NCI-H2227 (cell line): Measurements from ENCODE around the gene TIMP2.
"Not testable (repeated sequence)": the region's sequence is repeated elsewhere in the genome, so short reads cannot be mapped to it uniquely, and the experiment has no call there.

Experiments
- DNase-seq: peaks from one replicate; lab custom pipeline; 2025; ENCODE audit not compliant: unreplicated experiment; lab: John Stamatoyannopoulos, UW

The TIMP2 gene

DNA sequence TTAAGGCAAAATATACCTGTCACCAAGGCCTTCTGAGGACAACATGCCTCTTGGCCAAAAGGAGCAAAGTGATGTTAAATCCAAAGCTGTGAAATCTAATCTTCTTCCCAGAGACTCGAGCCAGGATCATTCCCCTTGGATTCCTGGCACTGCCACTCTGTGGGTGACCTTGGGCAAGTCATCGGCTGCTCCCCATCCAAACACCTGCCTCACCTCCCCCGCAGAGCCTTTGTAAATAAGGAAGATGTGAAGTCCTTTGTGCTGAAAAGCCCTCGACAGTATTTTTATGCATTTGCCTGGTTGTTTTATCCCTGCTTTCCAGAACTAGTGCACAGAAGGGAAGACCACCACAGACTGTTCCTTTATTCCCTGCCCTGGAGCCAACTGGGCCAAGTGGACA is 16.8 kb downstream of the TIMP2 start:
- no peak for DNase-seq

DNA sequence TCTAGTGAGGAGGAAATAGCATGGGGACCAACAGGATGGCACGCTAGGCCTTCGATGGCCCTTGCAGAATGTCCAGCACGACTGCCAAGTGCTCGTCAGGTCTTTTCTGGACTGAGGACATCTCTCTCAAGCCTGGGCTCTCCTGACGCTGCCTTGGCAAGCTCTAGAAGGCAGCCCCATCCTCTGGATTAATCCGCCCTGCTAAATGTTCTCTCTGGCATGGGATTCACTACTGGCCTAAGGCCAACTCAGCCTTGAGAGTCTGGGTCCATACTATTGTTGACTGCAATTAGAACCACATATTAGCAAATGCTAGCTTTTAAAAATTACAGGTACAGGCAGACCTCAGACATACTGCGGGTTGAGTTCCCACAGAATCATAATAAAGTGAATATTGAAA is 19.6 kb downstream of the TIMP2 start:
- no peak for DNase-seq

DNA sequence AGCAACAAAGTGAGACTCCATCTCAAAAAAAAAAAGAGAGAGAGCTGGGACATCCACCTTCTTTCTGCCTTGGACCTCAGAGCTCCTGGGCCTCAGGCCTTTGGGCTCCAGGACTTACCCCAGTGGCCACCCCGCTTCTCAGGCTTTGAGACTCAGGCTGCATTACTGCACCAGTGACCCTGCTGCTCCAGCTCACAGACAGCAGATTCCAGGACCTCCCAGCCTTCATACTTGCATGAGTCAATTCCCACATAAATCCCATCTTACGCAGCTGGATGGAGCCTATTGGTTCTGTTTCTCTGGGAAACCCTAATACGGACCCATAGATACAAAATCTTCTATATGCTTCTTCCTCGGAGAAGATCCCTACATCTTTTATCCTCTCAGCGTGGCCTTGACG is 20.1 kb downstream of the TIMP2 start:
- DNase-seq: no peak

DNA sequence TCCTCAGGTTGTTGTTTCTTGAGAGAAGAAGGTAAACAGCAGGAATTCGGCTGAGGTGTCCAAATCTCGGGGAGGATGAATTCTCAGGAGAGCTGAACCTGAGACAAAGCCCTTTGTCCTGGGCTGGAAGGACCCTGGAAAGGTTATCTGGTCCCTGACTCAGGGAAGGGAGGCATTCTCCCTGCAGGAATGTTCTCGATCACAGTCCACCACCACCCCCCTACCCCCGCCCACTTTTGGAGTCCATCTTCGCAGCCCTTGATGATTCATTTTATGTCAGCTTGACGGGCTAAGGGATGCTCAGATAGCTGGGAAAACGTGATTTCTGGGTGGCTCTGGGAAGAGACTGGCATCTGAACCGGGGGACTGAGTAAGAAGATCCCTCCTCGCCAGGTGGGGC is 20.8 kb downstream of the TIMP2 start:
- no peak for DNase-seq

DNA sequence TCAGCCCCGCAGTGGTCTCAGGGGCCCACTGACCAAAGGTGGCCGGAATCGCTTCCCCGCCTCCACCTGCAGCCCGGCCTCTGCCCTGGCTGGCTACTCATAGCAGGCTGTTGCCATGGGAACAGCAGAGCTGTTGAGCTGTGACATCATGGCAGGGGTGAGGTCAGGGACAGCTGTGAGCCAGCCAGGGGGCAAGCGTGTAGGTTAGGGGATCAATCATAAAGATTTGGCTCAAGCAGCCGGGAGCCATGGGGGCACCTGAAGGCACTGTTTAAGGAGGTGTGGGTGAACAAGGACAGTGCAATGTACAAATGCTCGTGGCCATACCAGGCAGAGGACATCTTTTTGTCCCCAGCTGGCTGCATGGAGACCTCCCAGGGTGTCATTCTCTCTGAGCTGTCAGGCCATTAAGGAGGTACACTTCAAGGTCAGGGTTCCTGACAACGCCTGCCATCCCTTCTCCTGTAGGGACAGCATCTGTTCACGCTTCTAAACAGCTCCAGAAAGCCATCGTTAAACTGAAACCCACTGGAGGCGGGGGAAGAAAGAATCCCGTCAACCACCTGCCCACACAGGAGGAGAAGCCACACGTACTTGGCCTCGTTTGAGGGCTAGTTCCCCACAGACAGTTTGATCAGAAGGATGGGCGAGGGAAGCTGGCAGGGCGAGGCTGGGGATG is 21.9 kb downstream of the TIMP2 start, which contains the start of gene CEP295NL:
CEP295NL (minus strand) TSS at position 101 of the 679 bp plus-strand sequence. CDS start 1,373 bp downstream, outside the sequence.
- DNase-seq: peak; percentile 71

DNA sequence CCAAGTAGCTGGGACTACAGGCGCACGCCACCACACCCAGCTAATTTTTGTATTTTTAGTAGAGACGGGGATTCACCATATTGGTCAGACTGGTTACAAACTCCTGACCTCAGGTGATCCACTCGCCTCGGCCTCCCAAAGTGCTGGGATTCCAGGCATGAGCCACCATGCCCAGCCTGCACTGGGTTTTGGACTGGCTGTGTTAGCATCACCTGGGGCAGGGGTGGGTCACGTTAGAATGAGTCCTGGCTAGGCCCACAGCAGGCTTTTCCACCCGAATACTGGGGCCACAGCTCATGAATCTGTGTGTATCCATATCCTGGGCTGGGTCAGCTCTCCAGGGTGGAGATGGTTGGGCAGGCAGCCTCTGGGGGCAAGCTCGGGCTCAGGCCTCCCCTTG is 23.0 kb downstream of the TIMP2 start:
- DNase-seq: not testable (repeated sequence)

DNA sequence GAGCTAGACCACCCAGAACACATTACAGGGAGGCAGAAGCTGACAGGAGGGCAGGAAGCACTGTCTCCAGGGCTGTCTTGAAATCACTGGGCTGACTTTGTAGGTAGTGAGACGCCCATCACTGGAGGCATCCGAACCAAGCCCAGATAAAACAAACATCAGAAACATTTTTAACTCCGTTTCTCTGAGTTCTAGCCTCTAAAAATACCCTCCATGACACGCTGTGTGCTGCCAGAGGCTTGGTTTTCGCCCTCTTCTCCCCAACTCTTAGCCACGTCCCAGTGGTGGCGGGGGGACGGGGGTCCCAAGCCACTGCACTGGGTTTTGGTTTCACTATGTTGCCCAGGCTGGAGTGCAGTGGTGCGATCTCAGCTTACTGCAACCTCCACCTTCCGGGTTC is 23.4 kb downstream of the TIMP2 start:
- no peak for DNase-seq

DNA sequence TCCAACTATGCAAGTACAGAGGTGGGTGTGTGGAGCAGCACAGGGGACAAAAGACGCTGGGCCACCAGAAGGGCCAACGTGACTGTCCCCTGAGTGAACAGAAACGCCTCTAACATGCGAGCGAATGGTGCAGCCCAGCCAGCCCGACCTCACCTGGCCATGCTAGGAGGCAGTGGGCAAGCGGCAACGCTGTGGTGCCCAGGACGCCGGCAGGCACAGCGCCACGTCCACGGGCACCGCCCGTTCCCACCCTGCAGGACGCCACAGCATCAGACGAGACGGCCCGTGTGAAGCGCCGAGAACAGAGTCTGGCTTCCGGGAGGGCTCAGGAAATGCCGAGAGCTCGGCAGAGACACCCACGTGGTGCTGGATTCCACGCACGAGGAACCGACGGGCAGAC is 24.4 kb downstream of the TIMP2 start:
- no peak for DNase-seq

DNA sequence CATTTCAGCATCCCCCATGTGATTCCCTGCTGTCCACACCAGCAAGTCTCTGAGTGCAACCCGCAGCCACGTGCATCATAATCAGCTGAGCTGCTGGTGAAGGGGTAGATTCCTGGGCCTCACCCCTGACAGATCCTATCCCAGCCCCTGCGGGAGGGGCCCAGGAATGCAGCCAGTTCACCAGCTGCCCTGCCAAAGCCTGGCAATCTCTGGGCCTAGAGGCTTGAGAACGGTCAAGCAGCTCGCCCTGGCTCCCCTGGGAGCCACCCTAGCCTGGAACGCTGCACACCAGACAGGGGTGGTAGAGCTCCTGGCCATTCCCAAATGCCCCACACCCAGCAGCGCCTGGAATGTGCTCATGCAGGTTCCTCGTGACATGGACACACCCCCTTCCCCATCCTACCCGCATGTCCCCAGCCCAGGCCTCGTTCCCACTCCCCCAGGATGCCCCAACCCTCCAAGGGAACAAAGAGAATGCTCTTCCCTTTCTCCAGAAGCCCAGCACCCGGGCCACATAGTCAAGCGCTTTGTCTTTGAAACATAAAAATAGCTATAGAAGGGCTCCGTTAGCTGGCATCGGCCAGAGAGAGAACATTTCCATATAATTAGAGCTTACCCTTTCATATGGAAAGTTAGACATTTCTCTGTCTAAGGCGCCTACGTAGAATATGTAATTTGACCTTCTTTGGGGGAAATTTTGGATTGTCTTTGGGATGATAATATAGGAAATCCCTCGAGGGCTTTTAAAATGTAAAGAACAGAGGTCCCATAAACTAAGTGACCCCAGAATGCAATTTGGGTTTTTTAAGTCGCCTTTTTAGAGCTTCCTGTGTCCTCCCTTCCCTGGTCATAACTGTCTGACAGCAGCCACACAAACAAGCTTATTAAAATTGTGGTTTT is 25.6 kb downstream of the TIMP2 start:
- DNase-seq: peak; percentile 19

DNA sequence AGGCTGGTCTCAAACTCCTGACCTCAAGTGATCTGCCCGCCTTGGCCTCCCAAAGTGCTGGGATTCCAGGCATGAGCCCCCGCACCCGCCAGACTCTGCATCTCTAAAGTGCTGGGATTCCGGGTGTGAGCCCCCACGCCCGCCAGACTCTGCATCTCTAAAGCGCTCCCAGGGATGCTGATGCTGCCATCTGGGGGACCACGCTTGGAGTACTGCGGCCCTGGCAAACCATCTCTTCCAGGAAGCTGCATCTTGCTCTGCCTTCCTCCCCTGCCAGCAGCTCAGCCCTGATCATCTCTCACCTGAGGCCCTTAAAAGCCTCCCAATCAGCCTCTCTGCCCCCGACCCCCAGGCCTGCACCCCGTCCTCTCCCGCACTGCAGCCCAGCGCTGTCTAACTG is 26.2 kb downstream of the TIMP2 start:
- no peak for DNase-seq

DNA sequence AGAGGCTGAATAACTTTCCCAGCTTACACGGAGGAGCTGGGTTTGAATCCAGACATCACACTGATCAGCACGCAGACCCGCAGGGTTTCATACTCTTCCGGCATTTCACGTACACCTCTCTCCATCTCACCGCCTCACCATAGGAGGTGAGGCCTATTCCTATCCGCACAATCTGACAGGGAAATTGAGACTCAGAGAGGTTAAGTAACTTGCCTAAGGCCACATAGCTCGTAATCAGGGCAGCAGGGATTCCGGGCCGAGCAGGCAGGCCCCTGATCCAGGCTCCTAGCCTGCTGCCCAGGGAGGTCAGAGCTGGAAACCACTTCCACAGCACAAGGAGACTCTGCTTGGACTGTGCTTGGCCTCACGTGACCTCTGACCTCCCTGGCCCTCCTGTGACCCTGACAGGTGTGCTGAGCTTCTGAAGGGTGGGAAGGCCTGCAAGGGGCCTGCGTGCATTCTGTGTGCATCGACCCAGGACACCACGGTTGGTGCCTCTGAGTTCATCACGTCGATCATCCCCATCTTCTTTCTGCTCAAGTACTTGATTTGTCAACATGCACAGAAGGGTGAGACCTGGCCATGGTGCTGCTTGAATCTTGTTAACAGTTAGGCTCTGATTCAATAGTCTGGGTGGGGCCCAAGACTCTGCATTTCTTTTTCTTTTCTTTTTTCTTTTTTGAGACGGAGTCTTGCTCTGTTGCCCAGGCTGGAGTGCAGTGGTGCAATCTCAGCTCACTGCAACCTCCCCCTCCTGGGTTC is 26.9 kb downstream of the TIMP2 start:
- no peak for DNase-seq

DNA sequence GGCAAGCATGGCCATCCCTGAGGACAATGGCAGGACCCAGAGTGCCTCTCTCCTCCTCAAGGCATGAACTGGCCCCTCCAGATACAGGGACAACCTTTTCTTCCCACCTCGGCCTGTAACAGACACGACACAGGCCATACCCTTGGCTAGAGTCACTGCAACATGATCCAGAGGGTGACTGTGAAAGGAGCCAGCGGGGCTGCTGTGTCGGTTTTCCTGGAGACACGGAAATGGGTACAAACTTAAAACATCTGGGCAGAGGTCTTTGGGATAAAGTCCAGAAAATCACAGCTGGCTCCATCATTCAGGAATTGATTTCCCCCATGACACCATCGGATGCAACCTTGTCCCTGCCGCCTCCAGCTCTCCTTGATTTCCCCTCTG is 27.5 kb downstream of the TIMP2 start:
- DNase-seq: no peak

DNA sequence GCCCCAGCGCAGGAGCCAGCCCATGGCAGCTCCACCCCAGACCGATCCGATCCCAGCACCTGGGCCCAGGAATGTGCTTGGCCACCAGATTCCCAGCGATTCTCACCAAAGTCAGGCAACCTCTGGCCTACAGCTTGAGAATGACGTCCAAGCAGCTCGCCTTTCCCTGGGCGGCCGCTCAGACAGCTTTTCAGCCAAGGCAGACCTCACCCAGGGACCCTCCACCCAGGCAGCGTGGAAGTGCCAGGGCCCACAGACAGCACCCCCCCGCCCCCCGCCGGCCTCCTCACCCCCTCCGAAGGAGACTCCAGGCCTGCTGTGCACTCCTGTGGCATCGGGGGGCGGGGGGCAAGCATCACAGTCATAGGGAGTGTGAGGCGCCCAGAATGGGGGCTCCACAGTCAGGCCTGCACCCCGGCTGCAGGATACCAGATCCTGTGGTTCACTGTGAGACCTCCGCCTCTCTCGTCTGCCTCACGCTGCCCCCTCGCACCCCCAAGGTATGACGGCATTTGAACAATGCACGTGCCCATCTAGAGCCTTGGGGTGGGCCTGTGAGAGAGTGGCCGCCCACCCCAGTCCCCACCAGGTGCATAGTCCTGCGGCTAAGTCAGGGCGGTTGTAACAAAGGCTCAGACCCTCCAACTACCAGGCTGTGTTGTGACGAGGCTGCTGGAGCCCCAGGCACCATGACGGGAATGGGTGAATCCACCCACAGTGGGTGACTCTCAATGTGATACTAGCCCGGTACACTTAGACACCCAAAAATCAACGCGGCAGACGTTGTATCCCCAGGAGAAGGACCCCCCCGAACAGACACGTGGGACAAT is 28.1 kb downstream of the TIMP2 start:
- DNase-seq: no peak

DNA sequence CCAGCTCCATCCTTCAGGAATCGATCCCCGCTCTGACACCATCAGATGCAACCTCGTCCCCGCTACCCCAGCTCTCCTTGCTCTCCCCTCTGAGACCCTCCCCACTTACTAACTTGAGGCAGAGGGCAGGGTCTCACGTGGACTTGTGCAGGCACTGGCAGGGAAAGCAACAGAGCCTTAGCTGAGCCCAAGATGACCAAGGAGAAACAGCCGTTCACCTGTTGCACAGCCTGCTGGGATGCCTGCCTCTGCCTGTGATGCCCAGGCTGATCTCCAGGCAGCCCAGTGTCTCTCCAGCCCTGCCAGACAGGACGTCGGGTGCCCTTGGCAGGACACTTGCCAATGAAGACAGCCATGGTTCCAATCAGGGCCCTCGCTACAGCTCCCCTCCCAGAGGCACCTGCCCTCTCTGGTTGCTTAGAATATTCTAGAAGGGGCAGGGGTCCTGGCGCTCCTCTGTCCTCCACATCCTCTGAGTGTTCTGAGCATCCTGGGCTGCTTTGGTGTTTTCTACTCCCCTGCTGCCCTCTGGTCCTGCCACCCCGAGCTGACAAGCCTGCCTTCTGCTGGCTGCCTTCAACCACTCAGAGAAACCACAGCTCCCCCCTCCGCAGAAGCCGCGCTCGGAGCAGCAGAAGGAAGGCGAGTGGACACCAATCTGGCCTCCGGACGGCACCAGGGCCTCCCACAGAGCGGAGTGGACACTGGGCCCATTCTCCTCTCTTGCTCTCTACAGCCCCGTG is 28.9 kb downstream of the TIMP2 start:
- no peak for DNase-seq

DNA sequence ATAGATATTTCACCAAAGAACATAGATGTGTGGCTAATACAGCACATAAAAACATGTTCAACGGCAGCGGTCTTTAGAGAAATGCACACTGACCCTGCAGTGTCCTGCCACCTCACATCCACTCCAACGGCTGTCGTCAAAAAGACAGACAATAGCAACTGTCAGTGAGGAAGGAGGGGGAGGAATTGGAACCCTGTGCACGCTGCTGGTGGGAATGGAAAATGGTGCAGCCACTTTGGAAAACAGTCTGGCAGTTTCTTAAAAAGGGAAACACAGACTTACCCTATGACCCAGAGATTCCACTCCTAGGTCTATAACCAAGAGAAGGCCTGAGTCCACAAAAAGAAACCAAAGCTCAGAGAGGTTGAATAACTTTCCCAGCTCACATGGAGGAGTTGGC is 29.9 kb downstream of the TIMP2 start:
- DNase-seq: no peak

DNA sequence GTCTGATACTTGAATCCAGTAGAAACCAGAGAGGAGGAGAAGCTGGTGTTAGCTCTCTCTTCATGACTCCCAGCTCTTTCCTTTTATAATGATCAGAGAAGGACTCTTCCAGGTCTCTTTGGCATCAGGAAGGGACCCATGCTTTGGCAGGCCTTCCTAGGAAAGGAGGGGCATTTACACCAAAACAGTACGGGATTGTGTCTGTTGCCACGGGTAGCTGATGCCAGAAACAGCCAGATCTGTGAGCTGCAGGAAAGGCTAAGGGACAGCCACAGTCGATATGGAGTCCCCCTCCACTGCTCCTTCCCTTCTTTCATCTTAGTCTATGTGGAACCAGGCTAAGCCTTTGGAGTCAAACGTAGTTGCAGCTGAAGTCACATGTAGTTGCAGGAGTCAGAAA is 31.5 kb downstream of the TIMP2 start:
- DNase-seq: no peak

DNA sequence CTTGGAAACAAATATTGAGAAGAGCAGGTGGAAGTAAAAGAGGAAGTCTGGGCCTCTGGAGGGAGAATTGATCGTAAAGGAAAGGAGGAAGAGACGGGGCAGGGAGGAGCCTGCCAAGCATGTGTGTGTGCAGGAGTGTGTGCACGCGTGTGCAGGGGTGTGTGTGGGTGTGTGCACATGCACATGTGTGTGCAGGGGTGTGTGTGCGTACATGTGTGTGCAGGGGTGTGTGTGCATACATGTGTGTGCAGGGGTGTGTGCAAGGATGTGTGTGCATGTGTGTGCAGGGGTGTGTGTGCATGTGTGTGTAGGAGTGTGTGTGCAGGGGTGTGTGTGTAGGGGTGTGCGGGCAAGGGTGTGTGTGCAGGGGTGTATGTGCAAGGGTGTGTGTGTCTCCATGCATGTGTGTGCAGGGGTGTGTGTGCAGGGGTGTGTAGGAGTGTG is 32.2 kb downstream of the TIMP2 start:
- no peak for DNase-seq

DNA sequence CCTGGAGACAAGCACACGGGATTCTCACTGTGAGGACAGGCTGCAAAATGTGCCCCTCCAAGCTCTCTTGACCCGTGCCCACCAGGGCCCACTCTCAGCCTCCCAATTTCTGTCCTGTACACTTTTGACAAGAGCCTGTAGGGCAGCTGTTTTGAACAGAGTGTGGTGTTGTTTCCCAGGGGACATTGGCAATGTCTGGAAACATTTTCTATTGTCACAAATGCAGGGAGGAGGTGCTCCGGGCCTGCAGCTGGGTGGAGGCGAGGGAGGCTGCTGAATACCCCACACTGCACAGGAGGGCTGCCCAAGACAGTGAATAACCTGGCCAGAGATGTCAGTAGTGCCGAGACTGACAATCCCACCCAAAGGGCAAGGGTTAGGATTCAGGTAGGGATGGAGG is 32.7 kb downstream of the TIMP2 start:
- DNase-seq: no peak

DNA sequence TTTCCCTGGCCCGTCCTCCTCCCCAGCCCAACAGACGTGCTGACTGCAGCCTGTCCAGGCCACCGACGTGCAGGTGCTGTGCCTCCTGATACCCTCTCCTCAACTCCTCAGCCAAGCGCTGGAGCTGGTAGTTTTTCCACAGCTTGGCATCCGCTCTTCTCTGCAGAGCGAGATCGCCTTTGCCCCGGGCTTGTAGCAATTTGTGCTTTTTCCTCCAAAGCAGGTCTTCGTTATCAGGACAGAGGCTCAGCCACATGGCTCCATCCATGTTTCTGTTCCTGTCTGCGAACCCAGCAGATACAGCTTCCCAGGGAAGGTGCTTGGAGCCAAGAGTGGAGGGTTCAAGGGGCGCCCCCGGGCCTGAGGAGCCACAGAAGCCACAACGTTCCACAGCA is 33.1 kb downstream of the TIMP2 start:
- DNase-seq: no peak

DNA sequence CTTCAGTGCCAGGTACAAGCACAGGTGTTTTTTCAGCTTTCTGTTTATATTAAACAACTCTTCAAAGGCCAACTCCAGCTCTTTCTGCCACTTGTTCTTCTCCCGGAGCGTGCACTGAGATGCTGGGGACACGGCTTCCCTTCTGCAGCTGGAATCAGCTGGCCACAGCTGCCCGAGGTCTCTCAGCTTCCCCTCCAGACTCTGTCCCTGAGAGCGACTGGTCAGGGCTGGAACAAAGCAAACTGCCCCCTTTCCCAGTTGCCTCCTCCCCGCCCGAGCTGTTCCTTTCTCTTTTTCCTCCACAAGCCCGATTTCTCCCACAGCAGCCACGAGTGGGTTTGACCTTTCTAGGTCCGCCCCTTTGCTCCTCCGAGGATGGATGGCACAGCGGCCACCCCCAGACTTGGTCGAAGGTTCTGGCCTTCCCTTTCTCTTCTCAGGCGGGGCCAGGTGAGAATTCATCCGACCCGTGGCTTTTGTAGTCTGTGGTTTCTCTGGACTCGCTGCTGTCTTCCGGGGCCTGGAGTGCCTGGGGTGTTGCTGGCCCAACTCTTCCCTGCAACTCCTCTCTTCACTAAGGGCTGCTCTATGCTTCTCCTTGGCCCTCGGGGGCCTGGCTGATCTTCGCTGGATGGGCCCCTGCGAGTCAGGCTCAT is 33.7 kb downstream of the TIMP2 start:
- DNase-seq: no peak
